HG03575 (cell line): ENCODE results near the gene SLC4A7.
A peak's percentile ranks its signal among the peaks of the same experiment; 100 is the strongest.
"Not testable (repeated sequence)": the region's sequence is repeated elsewhere in the genome, so short reads cannot be mapped to it uniquely, and the experiment has no call there.

Experiments
- ATAC-seq: cut with Tn5 transposase; IDR thresholded peaks from one replicate; pipeline ENCODE4 v1.9.1; 2021; ENCODE audit not compliant: unreplicated experiment, insufficient number of reproducible peaks, low FRiP score; ENCODE audit errors: extremely low read depth

SLC4A7 gene

GRCh38 chr3:27484015-27484844 lies at the start of gene SLC4A7:
Gene SLC4A7, minus strand, starts transcription at chr3:27484384. Its CDS starts 258 bp downstream, at chr3:27484126.
- peak; percentile 62 for ATAC-seq

DNA sequence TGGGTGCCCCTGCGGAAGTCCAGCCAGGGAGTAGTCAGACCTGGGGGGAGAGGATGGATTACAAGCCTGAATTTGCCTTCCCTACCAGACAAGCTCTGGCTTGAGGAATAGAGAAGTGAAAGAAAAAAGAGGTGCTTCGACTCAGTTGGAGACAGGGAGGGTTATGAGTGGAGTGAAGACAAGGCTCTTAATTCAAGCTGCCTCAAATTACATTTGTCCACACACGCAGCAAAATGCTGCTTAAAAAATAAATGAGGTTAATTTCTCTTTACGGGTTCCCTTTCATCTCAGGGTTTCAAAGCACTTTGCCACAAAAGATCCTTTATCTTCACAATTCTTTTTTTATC lies 49.0 kb upstream of the SLC4A7 start:
- no peak for ATAC-seq

- ATAC-seq = no peak
Observed at GRCh38 chr3:27532426-27533260, 48.5 kb upstream of the SLC4A7 start.

- ATAC-seq = not testable (repeated sequence)
Observed at GRCh38 chr3:27531193-27531751, 47.1 kb upstream of the SLC4A7 start.

- ATAC-seq = no peak
Observed at GRCh38 chr3:27528791-27529190, 44.6 kb upstream of the SLC4A7 start.

DNA sequence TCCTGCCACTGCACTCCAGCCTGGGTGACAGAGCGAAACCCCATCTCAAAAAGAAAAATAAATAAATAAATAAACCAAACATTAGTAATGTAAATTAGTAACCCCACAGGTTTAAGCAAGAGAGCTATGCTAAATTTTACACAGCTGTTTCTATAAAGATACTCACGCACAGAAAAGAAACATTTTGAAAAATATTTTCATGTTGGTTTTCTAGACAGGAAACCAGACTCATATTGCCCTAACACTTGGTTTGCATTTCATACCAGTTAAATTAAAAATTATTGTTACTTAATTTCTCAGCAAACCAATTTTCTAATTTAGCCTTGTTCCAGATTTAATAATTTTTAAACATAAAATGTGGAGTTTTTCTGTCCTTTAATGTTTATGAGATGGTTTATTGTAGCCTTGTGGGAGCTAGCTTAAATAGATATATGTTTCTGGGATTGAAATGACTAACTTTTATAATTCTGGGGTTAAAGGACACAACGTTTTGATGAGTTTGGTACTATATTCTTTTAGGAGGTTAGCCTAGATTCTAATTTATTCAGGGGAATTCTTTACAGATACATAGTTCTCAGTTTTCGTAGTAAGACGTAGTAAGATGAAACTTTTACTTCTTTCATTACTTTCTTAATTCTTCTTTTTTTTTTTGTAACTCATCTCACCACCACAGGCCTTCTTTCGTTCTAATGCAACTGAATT lies 42.6 kb upstream of the SLC4A7 start:
- no peak for ATAC-seq

DNA sequence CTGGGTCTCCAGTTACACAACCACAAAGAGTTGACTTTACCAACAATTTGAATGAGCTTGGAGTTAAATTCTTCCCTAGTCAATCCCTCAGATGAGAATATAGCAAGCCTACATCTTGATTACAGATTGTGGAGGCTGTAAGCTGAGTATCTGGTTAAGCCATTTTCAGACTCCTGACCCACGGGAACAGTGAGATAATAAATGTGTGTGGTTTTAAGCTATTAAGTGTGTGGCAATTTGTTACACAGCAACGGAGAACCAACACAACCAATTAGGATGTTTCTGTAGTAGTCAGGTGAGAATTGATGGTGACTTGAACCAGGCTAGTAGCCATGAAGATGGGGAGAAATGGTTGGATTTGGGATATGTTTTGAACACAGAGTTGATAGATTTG lies 37.7 kb upstream of the SLC4A7 start:
- ATAC-seq = no peak

GRCh38 chr3:27521179-27521871 lies 37.1 kb upstream of the SLC4A7 start:
- ATAC-seq = no peak

DNA sequence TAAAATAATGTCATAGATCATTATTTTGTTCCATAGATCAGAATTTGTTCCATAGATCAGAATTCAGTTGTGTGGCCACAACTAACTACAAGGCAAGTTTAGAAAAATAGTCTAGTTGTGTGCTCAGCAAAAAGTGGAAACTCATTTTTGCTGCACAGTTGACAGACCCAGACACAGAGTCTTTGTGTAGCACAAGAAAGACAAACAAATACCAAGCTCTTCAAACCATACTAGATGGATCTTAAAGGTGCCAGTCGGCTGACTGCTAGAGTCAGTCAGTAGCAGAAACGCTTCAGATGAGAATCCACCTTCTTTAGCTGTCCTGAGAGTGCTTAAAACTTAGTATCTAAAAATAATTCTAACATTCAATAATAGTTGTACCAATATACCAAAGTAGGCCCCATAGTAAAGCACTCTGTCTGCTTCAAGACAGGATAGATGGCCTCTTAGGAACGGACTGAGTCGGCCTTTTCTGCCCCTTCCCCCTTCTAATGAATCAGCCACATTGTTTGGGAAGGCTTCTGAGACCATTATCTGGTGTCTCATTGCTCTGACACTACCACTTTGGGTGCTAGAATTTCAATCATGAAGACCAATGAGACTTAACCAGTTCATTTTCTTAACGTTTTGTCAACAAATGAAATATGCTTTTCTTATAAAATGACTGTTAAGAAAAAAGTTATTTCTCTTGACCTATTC lies 27.7 kb upstream of the SLC4A7 start:
- ATAC-seq = no peak

GRCh38 chr3:27509376-27509775 lies 25.2 kb upstream of the SLC4A7 start:
- ATAC-seq = no peak

DNA sequence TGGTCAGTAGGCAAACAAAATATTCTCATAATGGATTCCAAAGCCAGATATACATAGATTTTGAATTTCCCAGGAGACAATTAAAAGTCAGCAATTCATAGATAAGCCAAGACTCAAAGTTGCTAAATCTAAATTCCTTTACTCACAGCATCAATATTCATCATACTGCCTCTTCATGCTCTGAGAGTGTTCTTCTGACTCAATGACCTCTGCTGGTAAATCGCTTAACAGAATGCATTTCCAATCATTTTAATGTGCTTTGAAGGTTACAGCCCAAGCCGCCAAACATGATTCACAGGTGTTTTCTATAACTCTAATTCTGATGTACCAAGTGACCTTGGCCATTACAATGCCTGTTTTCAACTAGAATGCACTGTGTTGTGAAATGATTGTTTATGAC lies 24.2 kb upstream of the SLC4A7 start:
- ATAC-seq = no peak

DNA sequence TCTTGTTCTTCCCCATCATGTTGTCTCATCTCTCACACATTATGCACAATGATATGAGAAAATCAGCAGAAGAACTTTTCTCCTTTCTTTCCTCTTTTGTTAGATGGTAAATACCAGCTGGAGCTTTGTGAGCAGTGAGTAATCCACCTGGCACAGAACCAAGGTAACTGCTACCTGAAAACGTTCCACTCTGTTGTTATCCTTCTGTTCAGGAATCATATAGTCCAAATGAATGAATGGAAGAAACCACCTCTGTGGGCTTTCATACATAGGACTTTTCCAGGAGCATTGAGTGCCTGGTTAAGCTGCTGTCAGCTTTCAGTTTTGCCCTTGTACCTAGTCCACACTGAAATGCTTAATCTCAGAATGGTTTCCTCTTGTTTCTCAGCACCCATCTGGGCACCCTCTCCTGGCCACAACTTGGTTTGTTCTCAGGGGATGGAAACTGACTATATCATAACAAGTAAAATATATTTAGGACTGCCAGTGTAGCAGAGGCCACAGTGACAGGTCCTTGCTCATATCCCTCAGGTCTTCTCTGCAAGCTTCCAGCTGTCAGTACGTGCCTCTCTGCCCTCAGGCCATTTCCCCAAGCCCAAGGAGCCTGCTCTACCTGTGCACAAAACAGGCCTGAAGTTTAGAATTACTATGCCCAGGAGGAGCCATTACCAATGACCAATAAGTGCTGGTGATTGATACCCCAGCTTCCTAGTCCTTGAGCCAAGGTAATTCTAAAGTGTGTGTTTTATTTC lies 23.5 kb upstream of the SLC4A7 start:
- no peak for ATAC-seq

GRCh38 chr3:27507111-27507510 lies 22.9 kb upstream of the SLC4A7 start:
- ATAC-seq = no peak

DNA sequence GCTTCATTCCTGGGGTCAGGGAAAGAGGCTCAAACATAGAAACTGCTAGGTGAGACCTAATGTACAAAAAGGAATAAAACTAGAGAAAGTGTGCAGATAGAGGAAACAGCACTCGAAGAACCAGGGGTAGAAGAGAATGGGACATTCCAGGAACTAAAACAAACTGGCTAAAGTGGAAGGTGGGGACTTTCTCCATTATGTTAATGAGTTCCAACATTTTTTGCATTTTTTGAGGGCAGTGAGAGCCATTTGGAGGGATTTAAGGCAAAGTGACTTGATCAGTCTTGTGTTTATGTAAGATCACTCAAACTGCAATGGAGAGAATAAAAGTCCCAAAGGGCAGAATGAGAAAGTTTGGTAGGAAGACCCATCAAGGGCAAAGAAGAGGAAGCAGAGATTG lies 20.6 kb upstream of the SLC4A7 start:
- ATAC-seq = no peak

DNA sequence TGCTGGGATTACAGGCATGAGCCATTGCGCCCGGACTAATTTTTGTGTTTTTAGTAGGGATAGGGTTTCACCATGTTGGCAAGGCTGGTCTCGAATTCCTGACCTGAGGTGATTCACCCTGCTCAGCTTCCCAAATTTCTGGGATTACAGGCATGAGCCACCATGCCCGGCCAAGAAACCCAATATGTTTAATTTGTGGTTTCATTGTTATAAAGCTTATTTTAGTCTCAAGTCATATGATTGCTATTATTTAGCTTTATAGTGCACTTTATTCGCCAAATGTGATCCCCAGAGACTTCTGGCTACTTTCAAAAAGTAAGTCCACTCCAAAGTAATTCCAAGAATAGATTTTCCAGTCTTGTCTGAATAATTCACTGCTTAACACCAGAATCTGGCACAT lies 19.3 kb upstream of the SLC4A7 start:
- no peak for ATAC-seq

DNA sequence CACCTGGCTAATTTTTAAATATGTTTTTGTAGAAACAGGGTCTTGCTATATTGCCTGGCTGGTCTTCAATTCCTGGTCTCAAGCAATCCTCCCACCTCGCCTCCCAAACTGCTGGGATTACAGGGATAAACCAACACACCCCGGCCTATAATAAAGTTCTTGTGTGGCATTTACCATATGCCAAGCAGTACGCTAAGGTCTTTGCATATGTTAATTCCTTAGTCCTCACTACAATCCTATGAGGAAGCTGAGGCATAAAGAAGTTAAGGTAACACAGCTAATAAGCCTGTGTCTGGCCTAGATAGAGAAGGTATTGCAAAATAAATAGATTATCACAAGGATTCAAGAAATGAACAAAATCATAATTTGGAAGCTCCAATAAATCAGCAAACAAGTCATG lies 17.6 kb upstream of the SLC4A7 start:
- ATAC-seq = no peak

DNA sequence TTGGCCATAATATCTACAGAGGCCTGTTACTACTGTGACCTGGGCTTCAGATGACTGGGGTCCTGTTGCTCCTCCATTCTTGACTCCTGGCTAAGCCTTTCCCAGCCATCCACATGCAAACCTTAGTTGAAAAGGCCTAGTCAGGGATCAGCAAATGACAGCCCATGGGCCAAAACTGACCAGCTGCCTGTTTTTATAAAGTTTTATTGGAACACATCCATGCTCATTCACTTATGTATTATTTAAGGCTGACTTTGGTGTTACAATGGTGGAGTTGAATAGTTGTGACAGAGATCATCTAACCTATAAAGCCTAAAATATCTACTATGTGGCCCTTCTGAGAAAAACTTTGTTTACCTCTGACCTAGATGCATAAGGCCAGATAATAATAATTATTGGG lies 16.8 kb upstream of the SLC4A7 start:
- ATAC-seq = no peak

- no peak for ATAC-seq
Observed at GRCh38 chr3:27500035-27500434, 15.9 kb upstream of the SLC4A7 start.
